Measurements from ENCODE around the gene MRPL38. TPM values are rescaled to one million over a fixed set of nuclear protein-coding genes. Genes with fewer than 3 reads are reported as not detected.

The MRPL38 gene
- total RNA-seq, 3 donors from 2014 or later (not counting 1 experiment from before 2014, with no cell fraction given), result 68.6 to 110 (median 96.7) TPM

DNA sequence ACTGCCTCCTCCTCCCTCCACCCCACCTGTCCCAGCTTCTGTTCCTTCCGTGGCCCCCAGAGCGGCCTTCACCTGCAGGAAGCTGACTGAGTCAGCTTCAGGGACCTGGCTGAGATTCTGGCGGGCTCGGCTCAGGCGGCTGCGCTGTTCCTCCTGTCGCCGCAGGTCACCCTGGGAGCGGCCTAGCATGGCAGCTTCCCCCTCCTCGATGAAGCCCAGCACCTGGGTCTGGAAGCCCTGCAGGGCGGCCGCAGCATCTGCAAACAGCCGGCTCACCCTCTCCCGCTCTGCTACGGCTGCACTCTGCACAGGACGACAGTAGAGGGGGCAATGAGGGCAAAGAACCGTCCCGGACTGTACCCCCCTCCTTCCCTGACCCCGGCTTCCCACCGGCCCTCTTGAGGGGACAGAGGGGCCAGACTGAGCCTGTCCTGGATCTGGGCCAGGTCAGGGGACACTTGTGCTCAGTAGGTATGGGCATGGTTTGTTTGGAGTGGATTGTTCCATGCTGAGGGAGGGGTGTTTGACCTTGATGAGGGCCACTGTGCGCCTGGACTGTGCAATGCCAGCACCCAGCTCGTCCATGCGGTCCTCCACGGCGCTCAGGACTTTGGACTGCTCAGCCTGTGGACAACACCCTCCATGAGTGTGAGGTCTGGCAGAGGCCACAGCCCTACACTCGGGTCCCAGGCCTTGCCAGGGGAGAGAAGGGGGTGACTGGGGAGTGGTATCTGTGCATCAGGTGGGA lies 28.3 kb downstream of the MRPL38 start:
- Histone ChIP-seq H3K4me1 (ENCODE audit: control insufficient read depth, insufficient read depth, low read length) (peaks cover 42% of the 10 kb centered on the region), H3K27ac (ENCODE audit: low read length) (peak overlapping the region; percentile 58), H3K9me3 (ENCODE audit: control insufficient read depth, insufficient read depth, low read length) (no peaks in the 10 kb centered on the region), H3K36me3 (ENCODE audit: control insufficient read depth, insufficient read depth, low read length) (no peaks in the 10 kb centered on the region), H3K4me3 (ENCODE audit: low read length) (peak overlapping the region; percentile 46), H3K27me3 (ENCODE audit: control insufficient read depth, insufficient read depth, low read length) (peaks cover 17% of the 10 kb centered on the region)
- 21% methylated on average over 26 of the region's 26 CpGs for WGBS (ENCODE audit: insufficient coverage)
- Mint-ChIP-seq H3K4me3 (peak overlapping the region; percentile 87), H3K9me3 (no peaks in the 10 kb centered on the region), H3K4me1 (peaks cover 18 to 22% of the 10 kb centered on the region in 2 donors), H3K27ac (peak overlapping the region in 1 of 2 donors; percentile 83), H3K27me3 (ENCODE audit: low read depth in 2 of 2) (peaks cover 0 to 18% of the 10 kb centered on the region in 2 donors), H3K36me3 (no peaks in the 10 kb centered on the region)
- TF ChIP-seq, protein P1, sequence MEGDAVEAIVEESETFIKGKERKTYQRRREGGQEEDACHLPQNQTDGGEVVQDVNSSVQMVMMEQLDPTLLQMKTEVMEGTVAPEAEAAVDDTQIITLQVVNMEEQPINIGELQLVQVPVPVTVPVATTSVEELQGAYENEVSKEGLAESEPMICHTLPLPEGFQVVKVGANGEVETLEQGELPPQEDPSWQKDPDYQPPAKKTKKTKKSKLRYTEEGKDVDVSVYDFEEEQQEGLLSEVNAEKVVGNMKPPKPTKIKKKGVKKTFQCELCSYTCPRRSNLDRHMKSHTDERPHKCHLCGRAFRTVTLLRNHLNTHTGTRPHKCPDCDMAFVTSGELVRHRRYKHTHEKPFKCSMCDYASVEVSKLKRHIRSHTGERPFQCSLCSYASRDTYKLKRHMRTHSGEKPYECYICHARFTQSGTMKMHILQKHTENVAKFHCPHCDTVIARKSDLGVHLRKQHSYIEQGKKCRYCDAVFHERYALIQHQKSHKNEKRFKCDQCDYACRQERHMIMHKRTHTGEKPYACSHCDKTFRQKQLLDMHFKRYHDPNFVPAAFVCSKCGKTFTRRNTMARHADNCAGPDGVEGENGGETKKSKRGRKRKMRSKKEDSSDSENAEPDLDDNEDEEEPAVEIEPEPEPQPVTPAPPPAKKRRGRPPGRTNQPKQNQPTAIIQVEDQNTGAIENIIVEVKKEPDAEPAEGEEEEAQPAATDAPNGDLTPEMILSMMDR (IDR thresholded peaks at IDR 0.05), result no peak
- intact Hi-C loops (cut with micrococcal nuclease), result no loop called here
- ATAC-seq, result peak; percentile 18 to 26 (median 21)
- DNase-seq, result peak in 1 of 2 donors; percentile 81

DNA sequence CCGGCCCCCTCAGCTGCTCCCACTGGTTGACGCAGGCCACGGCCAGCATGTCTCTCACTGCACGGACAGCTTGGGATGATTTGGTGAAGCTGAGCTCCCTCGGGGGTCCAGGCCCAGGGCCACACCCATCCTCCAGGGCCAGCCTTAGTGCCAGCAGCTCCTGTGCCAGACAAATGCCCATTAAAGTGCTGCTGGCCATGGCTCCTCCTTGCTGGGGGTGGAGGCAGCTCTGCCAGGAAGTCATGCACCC lies 28.8 kb downstream of the MRPL38 start:
- peaks cover 18 to 22% of the 10 kb centered on the region in 2 donors for H3K4me1 Mint-ChIP-seq
- H3K27me3 Mint-ChIP-seq (ENCODE audit: low read depth in 2 of 2), result peaks cover 0 to 16% of the 10 kb centered on the region in 2 donors
- Histone ChIP-seq H3K36me3 (ENCODE audit: control insufficient read depth, insufficient read depth, low read length) (no peaks in the 10 kb centered on the region), H3K27ac (ENCODE audit: low read length) (peak overlapping the region; percentile 58), H3K4me3 (ENCODE audit: low read length) (peak overlapping the region; percentile 46), H3K4me1 (ENCODE audit: control insufficient read depth, insufficient read depth, low read length) (peaks cover 42% of the 10 kb centered on the region), H3K9me3 (ENCODE audit: control insufficient read depth, insufficient read depth, low read length) (no peaks in the 10 kb centered on the region), H3K27me3 (ENCODE audit: control insufficient read depth, insufficient read depth, low read length) (peaks cover 17% of the 10 kb centered on the region)
- peak overlapping the region in 1 of 2 donors; percentile 83 for H3K27ac Mint-ChIP-seq
- DNase-seq, result no peak
- 51% methylated on average over 5 of the region's 5 CpGs for WGBS (ENCODE audit: insufficient coverage)
- TF ChIP-seq, protein P1 (IDR thresholded peaks at IDR 0.05), result no peak
- H3K36me3 Mint-ChIP-seq, result no peaks in the 10 kb centered on the region
- intact Hi-C loops (cut with micrococcal nuclease), result no loop called here
- ATAC-seq, result no peak
- no peaks in the 10 kb centered on the region for H3K9me3 Mint-ChIP-seq
- H3K4me3 Mint-ChIP-seq, result peak overlapping the region; percentile 87

DNA sequence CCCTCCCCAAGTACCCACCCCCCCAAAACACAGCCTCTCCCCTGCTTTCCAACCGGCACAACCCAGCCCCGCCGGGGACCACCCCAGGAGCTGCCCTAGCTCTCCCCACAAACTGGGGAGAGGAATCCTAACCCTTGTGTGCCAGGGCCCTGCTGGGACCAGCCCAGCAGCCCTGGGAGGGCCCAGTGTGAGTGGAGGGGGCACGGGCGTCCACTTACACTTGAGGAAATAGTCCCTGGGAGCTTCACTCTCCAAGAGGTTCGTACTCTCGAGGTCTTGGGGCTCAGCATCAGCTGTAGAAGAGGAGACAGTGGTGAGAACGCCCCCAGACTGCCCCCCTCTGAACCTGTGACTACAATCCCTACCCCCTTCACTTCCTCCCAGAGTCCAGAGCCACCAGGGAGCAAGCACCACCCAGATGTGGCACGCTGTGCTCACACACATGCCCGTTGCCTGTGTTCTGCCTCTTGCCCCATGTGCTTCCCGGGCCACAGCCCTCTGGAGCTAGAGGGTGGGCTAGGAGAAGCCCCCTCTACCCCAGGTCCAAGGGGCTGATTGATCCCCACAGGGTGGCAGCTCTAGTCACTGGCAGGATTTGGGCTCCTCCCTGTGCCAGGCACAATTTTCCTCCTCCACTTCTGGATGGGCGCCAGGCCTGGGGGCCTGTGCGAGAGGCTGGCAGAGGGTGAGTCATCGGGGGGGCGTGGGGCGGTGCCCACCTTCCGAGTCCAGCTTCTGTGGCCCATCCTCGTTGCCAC lies 29.3 kb downstream of the MRPL38 start:
- DNase-seq (no peak), ATAC-seq (no peak)
- TF ChIP-seq, protein P1 (IDR thresholded peaks at IDR 0.05), result no peak
- peaks cover 42% of the 10 kb centered on the region for H3K4me1 ChIP-seq (ENCODE audit: control insufficient read depth, insufficient read depth, low read length)
- H3K4me1 Mint-ChIP-seq, result peaks cover 18 to 22% of the 10 kb centered on the region in 2 donors
- no peaks in the 10 kb centered on the region for H3K9me3 ChIP-seq (ENCODE audit: control insufficient read depth, insufficient read depth, low read length)
- intact Hi-C loops (cut with micrococcal nuclease), result no loop called here
- H3K36me3 ChIP-seq (ENCODE audit: control insufficient read depth, insufficient read depth, low read length), result no peaks in the 10 kb centered on the region
- no peaks in the 10 kb centered on the region for H3K9me3 Mint-ChIP-seq
- no peak overlapping the region for H3K4me3 Mint-ChIP-seq
- peaks cover 17% of the 10 kb centered on the region for H3K27me3 ChIP-seq (ENCODE audit: control insufficient read depth, insufficient read depth, low read length)
- peak overlapping the region; percentile 58 for H3K27ac ChIP-seq (ENCODE audit: low read length)
- H3K27ac Mint-ChIP-seq, result no peak overlapping the region
- peaks cover 0 to 13% of the 10 kb centered on the region in 2 donors for H3K27me3 Mint-ChIP-seq (ENCODE audit: low read depth in 2 of 2)
- H3K36me3 Mint-ChIP-seq, result no peaks in the 10 kb centered on the region
- 69% methylated on average over 18 of the region's 18 CpGs for WGBS (ENCODE audit: insufficient coverage)
- H3K4me3 ChIP-seq (ENCODE audit: low read length), result no peak overlapping the region
